DMS79 (cell line): ENCODE data around the gene MMP25.
A peak's percentile ranks its signal among the peaks of the same experiment; 100 is the strongest.

Experiments
- DNase-seq: peaks from one replicate; lab custom pipeline; 2025; lab: John Stamatoyannopoulos, UW

Gene MMP25

GRCh38 chr16:3017794-3018506 is 28.4 kb upstream of the MMP25 start, which contains the start of gene CLDN6:
TSS of gene CLDN6 (minus strand) at chr16:3018183. CDS start at chr16:3016021, 2,162 bp downstream.
- no peak for DNase-seq

GRCh38 chr16:3019594-3020246 is 26.6 kb upstream of the MMP25 start:
- DNase-seq, result no peak

DNA sequence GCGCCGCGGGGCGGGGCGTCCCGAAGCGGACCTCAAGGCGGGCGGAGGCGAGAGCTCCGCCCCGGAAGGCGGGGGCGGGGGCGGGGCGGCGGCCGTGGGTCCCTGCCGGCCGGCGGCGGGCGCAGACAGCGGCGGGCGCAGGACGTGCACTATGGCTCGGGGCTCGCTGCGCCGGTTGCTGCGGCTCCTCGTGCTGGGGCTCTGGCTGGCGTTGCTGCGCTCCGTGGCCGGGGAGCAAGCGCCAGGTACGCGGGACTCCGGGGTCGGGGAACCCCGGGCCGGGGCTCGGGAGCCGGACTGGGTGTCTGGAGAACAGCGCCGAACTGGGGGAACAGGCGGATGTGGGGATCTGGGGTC is 26.1 kb upstream of the MMP25 start, which contains the start of gene TNFRSF12A:
TSS of gene TNFRSF12A (plus strand) at position 122 of the 357 bp plus-strand sequence. CDS start at position 152, 30 bp downstream.
- DNase-seq, result no peak

GRCh38 chr16:3020604-3021448 is 25.5 kb upstream of the MMP25 start:
- DNase-seq, result no peak

DNA sequence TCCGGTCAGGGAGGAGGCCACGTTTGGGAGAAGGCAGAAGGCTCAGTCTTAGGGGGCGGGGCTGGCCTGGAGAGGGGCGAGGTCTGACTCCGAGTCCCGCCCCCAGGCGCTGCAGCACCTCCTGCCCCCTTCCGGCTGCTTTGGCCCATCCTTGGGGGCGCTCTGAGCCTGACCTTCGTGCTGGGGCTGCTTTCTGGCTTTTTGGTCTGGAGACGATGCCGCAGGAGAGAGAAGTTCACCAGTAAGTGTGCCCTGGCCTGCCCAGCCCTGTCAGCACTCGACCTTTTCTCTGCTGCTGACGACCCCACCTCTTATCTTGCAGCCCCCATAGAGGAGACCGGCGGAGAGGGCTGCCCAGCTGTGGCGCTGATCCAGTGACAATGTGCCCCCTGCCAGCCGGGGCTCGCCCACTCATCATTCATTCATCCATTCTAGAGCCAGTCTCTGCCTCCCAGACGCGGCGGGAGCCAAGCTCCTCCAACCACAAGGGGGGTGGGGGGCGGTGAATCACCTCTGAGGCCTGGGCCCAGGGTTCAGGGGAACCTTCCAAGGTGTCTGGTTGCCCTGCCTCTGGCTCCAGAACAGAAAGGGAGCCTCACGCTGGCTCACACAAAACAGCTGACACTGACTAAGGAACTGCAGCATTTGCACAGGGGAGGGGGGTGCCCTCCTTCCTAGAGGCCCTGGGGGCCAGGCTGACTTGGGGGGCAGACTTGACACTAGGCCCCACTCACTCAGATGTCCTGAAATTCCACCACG is 24.7 kb upstream of the MMP25 start:
- DNase-seq, result no peak

DNA sequence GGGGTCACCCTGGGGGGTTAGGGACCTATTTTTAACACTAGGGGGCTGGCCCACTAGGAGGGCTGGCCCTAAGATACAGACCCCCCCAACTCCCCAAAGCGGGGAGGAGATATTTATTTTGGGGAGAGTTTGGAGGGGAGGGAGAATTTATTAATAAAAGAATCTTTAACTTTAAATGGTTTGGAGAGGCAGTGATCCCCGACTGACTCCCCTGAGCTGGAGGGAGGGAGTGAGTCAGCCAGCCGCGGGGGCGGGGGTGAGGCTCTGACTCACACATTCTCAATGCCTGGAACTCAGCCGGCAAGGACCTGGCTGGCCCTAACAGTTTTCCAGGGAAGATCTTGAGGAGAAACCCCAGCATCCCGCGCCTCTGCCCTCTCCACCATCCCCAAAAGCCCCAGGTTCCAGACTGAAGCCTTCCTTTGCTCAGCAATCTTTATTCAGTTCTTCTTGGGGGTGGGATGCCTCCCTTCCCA is 24.1 kb upstream of the MMP25 start:
- no peak for DNase-seq

DNA sequence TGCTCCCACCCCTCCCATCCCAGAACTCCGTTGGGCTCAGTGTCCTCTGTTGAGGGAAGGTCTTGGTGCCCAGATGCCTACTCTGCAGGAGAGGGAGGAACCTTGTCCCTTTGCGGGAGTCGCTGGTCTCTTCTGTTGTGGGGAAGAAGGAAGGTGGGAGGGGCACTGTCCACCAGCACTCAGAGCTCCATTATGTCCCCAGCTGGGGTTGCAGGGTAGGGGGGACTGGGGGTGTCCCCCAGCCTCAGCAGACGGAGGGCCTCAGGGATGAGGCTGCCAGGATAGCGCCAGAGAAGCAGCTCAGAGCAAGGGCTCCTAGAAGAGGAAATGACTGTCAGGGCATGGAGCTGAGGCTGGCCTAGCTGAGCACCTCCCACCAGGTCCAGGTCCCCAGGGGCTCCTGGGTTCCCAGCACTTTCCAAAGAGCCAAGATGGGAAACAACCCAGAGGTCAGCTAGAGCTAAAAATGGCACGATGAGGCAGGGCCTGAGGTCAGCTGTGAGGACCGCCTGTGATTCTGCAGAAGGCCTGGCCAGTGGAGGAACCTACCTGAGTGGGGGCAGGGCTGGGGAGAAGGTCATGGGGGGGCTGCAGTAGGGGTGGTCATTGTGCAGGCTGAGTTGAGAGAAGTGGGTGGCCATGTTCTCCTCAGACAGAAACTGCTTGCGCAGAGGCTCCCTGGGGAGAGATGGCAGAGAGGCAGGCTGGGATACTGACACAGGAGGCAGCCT is 23.5 kb upstream of the MMP25 start:
- DNase-seq, result no peak

GRCh38 chr16:3023415-3023668 is 23.0 kb upstream of the MMP25 start:
- peak; percentile 32 for DNase-seq

DNA sequence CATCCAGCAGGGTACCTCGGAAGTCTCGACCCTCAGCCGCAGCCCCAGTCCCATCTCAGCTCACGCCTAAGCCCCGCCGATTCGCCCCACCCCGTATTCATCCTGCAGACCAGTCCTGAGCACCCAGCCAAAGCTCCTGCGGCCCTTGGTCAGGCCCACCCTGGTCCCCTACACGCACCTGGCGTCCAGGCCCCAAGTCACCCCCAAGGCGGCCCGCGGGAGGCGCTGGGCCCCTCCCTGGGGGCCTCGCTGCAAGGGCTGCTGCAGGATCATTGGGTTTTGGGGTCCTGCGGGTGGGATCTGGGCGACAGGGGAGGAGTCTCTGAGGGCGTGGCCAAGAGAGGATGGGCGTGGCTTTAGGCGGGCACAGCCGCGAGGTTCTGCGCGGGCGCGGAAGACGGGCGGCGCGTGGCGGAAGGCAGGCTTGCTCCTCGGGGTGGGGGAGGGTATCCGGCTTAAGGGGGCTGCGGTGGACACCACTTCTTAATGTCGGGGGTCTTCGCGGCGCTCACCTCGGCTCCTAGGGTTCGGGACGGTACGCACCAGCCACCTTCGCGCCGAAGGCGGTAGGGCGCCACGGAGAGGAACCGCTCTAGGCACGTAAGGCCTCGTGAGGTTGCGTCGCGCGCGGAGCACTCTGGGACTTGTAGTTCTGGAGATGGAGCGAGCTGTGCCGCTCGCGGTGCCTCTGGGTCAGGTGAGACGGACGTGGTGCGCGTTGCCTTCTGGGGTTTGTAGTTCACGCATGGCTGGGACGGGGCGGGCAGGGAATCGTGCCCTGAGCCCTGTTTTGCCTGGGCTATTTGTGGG is 22.5 kb upstream of the MMP25 start, which contains the start of the genes HCFC1R1 and THOC6:
TSS of gene HCFC1R1 (minus strand) at position 274 of the 810 bp plus-strand sequence. CDS start at position 273, 1 bp downstream.
TSS of gene THOC6 (plus strand) at position 367 of the 810 bp plus-strand sequence. CDS start at position 659, 292 bp downstream.
- peak; percentile 87 for DNase-seq

DNA sequence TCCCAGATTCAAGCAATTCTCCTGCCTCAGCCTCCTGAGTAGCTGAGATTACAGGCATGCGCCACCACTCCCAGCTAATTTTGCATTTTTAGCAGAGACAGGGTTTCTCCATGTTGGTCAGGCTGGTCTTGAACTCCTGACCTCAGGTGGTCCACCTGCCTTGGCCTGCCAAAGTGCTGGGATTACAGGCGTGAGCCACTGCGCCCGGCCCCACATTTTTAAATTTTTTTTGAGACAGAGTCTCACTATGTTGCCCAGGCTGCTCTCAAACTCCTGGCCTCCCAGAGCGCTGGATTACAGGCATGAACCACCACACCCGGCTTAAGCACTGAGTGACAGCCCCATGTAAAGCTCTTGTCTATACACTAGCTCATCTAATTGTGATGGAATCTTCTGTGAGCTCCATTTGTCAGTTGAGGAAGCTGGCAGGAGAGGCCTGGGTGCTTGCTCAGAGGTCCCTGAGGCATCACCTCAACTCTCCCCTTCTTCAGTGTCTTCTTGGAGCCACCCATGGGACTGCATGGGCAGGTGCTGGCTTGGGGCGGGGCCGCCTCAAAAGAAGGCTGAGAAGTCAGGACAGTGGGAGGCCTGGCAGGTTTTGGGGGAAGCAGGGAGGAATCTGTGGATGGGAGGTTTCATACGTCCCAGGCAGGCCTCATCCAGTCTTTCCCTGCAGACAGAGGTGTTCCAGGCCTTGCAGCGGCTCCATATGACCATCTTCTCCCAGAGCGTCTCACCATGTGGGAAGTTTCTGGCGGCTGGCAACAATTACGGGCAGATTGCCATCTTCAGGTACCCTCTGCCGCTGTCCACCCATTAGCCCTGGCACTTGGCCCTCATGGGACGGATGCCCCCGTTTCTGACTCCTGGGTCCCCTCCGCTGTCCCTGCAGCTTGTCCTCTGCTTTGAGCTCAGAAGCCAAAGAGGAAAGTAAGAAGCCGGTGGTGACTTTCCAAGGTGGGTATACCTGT is 21.0 kb upstream of the MMP25 start:
- no peak for DNase-seq

- DNase-seq, result no peak
These were observed 20.4 kb upstream of the MMP25 start for GRCh38 chr16:3026003-3026378.

DNA sequence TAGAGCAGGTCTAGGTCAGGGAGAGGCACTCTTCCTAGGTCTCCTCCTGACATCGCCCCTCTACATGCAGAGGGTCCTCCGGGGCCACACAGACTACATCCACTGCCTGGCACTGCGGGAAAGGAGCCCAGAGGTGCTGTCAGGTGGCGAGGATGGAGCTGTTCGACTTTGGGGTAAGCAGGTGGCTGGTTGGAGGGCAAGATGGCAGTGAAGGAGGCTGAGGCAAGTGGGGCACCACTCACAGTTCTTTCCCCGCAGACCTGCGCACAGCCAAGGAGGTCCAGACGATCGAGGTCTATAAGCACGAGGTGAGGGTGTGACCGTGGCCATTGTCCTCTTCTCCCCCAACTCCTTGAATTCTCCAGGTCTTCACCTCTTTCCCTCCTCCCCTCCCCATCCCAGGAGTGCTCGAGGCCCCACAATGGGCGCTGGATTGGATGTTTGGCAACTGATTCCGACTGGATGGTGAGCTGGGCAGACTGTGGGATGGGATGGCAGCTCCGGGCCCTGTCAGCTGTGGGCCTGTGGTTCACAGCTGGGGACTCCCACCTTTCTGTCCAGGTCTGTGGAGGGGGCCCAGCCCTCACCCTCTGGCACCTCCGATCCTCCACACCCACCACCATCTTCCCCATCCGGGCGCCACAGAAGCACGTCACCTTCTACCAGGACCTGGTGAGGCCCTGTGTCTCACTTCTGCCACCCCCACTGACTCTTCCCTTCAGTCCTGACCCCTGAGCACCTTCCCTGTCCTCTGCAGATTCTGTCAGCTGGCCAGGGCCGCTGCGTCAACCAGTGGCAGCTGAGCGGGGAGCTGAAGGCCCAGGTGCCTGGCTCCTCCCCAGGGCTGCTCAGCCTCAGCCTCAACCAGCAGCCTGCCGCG is 19.5 kb upstream of the MMP25 start:
- DNase-seq, result no peak

DNA sequence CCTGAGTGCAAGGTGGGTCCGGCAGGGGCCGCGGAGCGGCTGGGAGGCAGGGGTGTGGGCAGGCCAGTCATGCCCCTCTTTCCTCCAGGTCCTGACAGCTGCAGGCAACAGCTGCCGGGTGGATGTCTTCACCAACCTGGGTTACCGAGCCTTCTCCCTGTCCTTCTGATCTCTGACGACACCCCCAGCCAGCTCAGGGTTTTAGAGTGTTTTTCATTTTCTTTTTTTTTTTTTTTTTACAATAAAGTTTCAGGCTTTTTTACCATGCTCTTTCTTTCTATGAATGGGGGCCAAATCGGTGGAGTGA is 18.9 kb upstream of the MMP25 start:
- DNase-seq, result no peak

GRCh38 chr16:3027983-3028715 is 18.2 kb upstream of the MMP25 start:
- peak; percentile 69 for DNase-seq

GRCh38 chr16:3028716-3029319 is 17.5 kb upstream of the MMP25 start:
- no peak for DNase-seq

- DNase-seq, result no peak
These were observed 16.7 kb upstream of the MMP25 start for GRCh38 chr16:3029491-3030221.
